Endothelial cell of umbilical vein (primary cell): ENCODE data around the gene MBIP. TPM values are rescaled to one million over a fixed set of nuclear protein-coding genes. Genes with fewer than 3 reads are reported as not detected.

Experiments used
- BruUV-seq: library from RNA; stranded (reverse); fragments of 400-500 nt; replicated peaks from 2 replicates; lab custom pipeline; 2021; lab: Mats Ljungman, UMichigan
- CTCF ChIA-PET: fragments of 300-600, 350-600 bp; sonication (Branson Sonifier 250); formaldehyde crosslinking; loops from one replicate; lab custom pipeline; 2021; ENCODE audit warnings: antibody characterized with exemption, inconsistent platforms; lab: Charles Lee
- POLR2A ChIA-PET: fragments of 300-600, 350-600 bp; sonication (Branson Sonifier 250); formaldehyde crosslinking; loops from one replicate; lab custom pipeline; 2021; ENCODE audit warnings: antibody characterized with exemption, inconsistent platforms; lab: Charles Lee
- DNase-seq: peaks from one replicate; pipeline ENCODE4 v3.0.0-alpha.2; 2011; ENCODE audit warnings: low read depth, low spot score
- FAIRE-seq: peaks from 2 replicates; lab custom pipeline; 2011; peaks lifted over from hg19 to GRCh38; lab: Jason Lieb, UNC
- H2AFZ ChIP-seq: 2 replicates; pipeline ENCODE4 v1.6.0; 2012; ENCODE audit warnings: low read depth, low read length, control low read depth, inconsistent platforms
- H3K27ac ChIP-seq: 2 replicates; pipeline ENCODE4 v1.5.1; 2011; ENCODE audit warnings: low read depth, mild to moderate bottlenecking, control low read depth, low read length, moderate library complexity; ENCODE audit not compliant: insufficient read depth
- H3K27me3 ChIP-seq, 2 experiments: 2 replicates each; pipeline versions ENCODE4 v1.6.0 to v1.6.1; 2011; ENCODE audit warnings: low read length in 2 of 2, mixed read lengths in 1 of 2; ENCODE audit not compliant: control insufficient read depth in 2 of 2, insufficient read depth in 2 of 2
- H3K36me3 ChIP-seq, 2 experiments: 2 replicates in 1 of 2; 3 replicates in 1 of 2; pipeline ENCODE4 v1.5.1; 2011; ENCODE audit warnings: low read length in 2 of 2, mild to moderate bottlenecking in 1 of 2, moderate library complexity in 1 of 2; ENCODE audit not compliant: control insufficient read depth in 2 of 2, insufficient read depth in 2 of 2; ENCODE audit errors: extremely low read depth in 1 of 2
- H3K4me1 ChIP-seq: 3 replicates; pipeline ENCODE4 v1.5.1; 2011; ENCODE audit warnings: mild to moderate bottlenecking, low read length; ENCODE audit not compliant: control insufficient read depth, insufficient read depth; ENCODE audit errors: extremely low read depth
- H3K4me2 ChIP-seq: 2 replicates; pipeline ENCODE4 v1.6.1; 2011; ENCODE audit warnings: low read length, control low read depth, mixed read lengths; ENCODE audit not compliant: insufficient read depth
- H3K4me3 ChIP-seq, 3 experiments: fragments of 200-600 bp in 1 of 3; sonication (generic), shearing (Covaris generic) in 1 of 3; replicated peaks in 1 of 3; 2 replicates each; pipeline ENCODE4 v1.5.1; 2011 to 2016; ENCODE audit warnings: control low read depth in 3 of 3, low read length in 3 of 3, mild to moderate bottlenecking in 2 of 3, inconsistent platforms in 1 of 3, low read depth in 1 of 3, moderate library complexity in 1 of 3; ENCODE audit not compliant: insufficient read depth in 1 of 3
- H3K79me2 ChIP-seq: 2 replicates; pipeline ENCODE4 v1.6.0; 2012; ENCODE audit warnings: low read length, inconsistent platforms; ENCODE audit not compliant: control insufficient read depth, insufficient read depth
- H3K9ac ChIP-seq: replicated peaks from 2 replicates; pipeline ENCODE3; 2011; ENCODE audit warnings: low read length, control low read depth; ENCODE audit not compliant: insufficient read depth; ENCODE audit errors: extremely low read depth
- H3K9me1 ChIP-seq: replicated peaks from 3 replicates; pipeline ENCODE4 v1.6.0; 2011; ENCODE audit warnings: mild to moderate bottlenecking, low read length; ENCODE audit not compliant: control insufficient read depth, insufficient read depth; ENCODE audit errors: extremely low read depth
- H3K9me3 ChIP-seq: replicated peaks from 2 replicates; pipeline ENCODE4 v1.5.1; 2012; ENCODE audit warnings: low read length, inconsistent platforms; ENCODE audit not compliant: control insufficient read depth, insufficient read depth
- H4K20me1 ChIP-seq: replicated peaks from 2 replicates; pipeline ENCODE3; 2011; ENCODE audit warnings: mild to moderate bottlenecking, low read length; ENCODE audit not compliant: control insufficient read depth, insufficient read depth; ENCODE audit errors: extremely low read depth
- EZH2 ChIP-seq: IDR thresholded peaks from 2 replicates; pipeline ENCODE4 v1.6.1; 2012; ENCODE audit warnings: borderline replicate concordance, low read depth, mild to moderate bottlenecking, moderate library complexity, low read length, inconsistent platforms; ENCODE audit not compliant: severe bottlenecking
- FOS ChIP-seq: IDR thresholded peaks from 2 replicates; pipeline ENCODE4 v1.6.1; 2011; ENCODE audit warnings: mild to moderate bottlenecking, low read length, moderate library complexity, borderline replicate concordance; ENCODE audit not compliant: insufficient read depth
- GATA2 ChIP-seq: IDR thresholded peaks from 2 replicates; pipeline ENCODE4 v1.7.0; 2011; ENCODE audit warnings: low read depth, mild to moderate bottlenecking, moderate library complexity, mixed read lengths, low read length; ENCODE audit not compliant: insufficient read length, insufficient read depth
- JUN ChIP-seq: IDR thresholded peaks from 2 replicates; pipeline ENCODE4 v1.6.1; 2011; ENCODE audit warnings: borderline replicate concordance, low read depth; ENCODE audit not compliant: insufficient read length, insufficient read depth
- MYC ChIP-seq: IDR thresholded peaks from one replicate; pipeline ENCODE4 v1.6.1; 2011; ENCODE audit warnings: mild to moderate bottlenecking, low read depth, low read length
- POLR2A ChIP-seq: IDR thresholded peaks from 2 replicates; pipeline ENCODE4 v1.6.1; 2012; ENCODE audit warnings: low read depth, mild to moderate bottlenecking, control low read depth, low read length
- POLR2AphosphoS5 ChIP-seq: IDR thresholded peaks from 2 replicates; pipeline ENCODE4 v1.6.1; 2012; ENCODE audit warnings: low read depth, mild to moderate bottlenecking, control low read depth, low read length, moderate library complexity; ENCODE audit not compliant: insufficient read depth
- dilution Hi-C: fragments of 300-500 bp; cut with MboI; formaldehyde crosslinking; loops from one replicate; pipeline ENCODE4 v1.15.0; 2019; ENCODE audit warnings: low sequenced_read_pairs; ENCODE audit not compliant: extremely low pct_ligation_motif_present
- intact Hi-C: fragments of 100-400 bp; cut with micrococcal nuclease; formaldehyde crosslinking; loops from one replicate; pipeline ENCODE4 v1.10.0; 2022
- polyA plus RNA-seq, 4 experiments: library from polyadenylated mRNA; depleted of rRNA in 3 of 4; stranded (reverse) in 3 of 4; unstranded in 1 of 4; fragments of >200 nt; gene quantifications; 2 replicates each; pipeline versions ENCODE4 v1.2.1 to v1.2.3, GENCODE V29; 2011 to 2012; ENCODE audit warnings: missing spikeins in 1 of 4
- total RNA-seq: library from RNA; stranded (reverse); gene quantifications from 2 replicates; pipeline ENCODE4 v1.2.3, GENCODE V29; 2021
- TF ChIP-seq, protein P1 (sequence below), 2 donors: IDR thresholded peaks; 1 replicate in 1 of 2; 2 replicates in 1 of 2; pipeline ENCODE4 v1.5.1; 2011; ENCODE audit warnings: low read length in 2 of 2, mild to moderate bottlenecking in 2 of 2, moderate library complexity in 2 of 2, control low read depth in 1 of 2, inconsistent platforms in 1 of 2, low read depth in 1 of 2; ENCODE audit not compliant: insufficient read depth in 1 of 2; ENCODE audit errors: extremely low read depth in 1 of 2
- TF ChIP-seq, protein P2 (sequence below): IDR thresholded peaks from 2 replicates; pipeline ENCODE4 v1.6.1; 2011; ENCODE audit not compliant: insufficient read depth, insufficient read length

Gene MBIP
- total and polyA plus RNA-seq, 2 donors (not counting 3 experiments of a cell fraction or from before 2014, with no cell fraction given): 8.8 to 14.5 TPM

DNA sequence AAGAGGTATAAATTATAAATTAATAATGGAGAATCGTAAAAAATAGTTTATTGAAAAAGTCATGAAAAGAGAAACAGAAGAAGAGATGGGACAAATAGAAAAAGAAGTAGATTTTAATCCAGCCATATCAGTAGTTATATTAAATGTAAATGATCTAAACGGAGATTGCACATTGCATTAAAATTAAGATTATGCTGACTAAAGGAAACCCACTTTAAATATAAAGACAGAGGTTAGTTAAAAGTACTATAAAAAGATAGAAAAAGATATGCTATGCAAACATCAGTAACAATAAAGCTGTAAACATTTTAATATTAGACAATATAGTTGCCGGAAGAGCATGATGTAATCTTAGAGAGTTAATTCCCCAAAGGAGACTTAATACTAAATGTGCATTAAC is 5.4 kb upstream of the MBIP start:
- no peaks in the 10 kb centered on the region for H4K20me1 ChIP-seq
- FAIRE-seq (no peak), DNase-seq (no peak)
- POLR2A ChIA-PET: no interaction called here
- intact Hi-C loops: no loop called here
- BruUV-seq: no TSS peak
- H3K9me1 ChIP-seq: no peaks in the 10 kb centered on the region
- no peak overlapping the region for H3K9ac ChIP-seq
- peaks cover 10 to 53% of the 10 kb centered on the region in 2 experiments for H3K27me3 ChIP-seq
- no peak for TF ChIP-seq POLR2A
- TF ChIP-seq, protein P1, sequence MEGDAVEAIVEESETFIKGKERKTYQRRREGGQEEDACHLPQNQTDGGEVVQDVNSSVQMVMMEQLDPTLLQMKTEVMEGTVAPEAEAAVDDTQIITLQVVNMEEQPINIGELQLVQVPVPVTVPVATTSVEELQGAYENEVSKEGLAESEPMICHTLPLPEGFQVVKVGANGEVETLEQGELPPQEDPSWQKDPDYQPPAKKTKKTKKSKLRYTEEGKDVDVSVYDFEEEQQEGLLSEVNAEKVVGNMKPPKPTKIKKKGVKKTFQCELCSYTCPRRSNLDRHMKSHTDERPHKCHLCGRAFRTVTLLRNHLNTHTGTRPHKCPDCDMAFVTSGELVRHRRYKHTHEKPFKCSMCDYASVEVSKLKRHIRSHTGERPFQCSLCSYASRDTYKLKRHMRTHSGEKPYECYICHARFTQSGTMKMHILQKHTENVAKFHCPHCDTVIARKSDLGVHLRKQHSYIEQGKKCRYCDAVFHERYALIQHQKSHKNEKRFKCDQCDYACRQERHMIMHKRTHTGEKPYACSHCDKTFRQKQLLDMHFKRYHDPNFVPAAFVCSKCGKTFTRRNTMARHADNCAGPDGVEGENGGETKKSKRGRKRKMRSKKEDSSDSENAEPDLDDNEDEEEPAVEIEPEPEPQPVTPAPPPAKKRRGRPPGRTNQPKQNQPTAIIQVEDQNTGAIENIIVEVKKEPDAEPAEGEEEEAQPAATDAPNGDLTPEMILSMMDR (IDR thresholded peaks at IDR 0.05; ENCODE audit: extremely low read depth in 1 of 2, insufficient read depth in 1 of 2, low read depth in 1 of 2, low read length in 2 of 2): no peak
- H3K4me1 ChIP-seq: peaks cover under 1% of the 10 kb centered on the region
- H3K27ac ChIP-seq: no peak overlapping the region
- no peaks in the 10 kb centered on the region for H3K79me2 ChIP-seq
- dilution Hi-C loops: no loop called here
- no peaks in the 10 kb centered on the region for H3K36me3 ChIP-seq
- H3K4me2 ChIP-seq: no peak overlapping the region
- no peak overlapping the region for H3K4me3 ChIP-seq
- H3K9me3 ChIP-seq: no peaks in the 10 kb centered on the region
- CTCF ChIA-PET: no interaction called here
- H2AFZ ChIP-seq: no peak overlapping the region

DNA sequence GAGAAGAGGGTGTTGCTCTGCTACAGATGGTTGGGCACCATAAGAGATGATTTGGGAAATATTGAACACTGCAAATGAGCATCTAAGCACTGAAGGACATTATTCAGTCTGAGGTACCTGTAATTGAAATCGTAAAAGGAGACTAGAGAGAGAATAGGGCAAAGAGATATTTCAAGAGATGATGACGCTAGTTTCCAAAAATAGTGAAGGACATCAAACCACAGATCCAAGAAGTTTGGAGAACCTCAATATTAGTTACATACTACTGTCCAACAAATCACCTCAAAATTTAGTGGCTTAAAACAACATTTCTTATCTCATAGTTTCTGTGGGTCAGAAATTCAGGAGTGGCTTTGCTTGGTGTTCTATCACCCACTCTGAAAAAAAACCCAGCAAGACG is 4.5 kb upstream of the MBIP start:
- BruUV-seq: no TSS peak
- H3K4me3 ChIP-seq: no peak overlapping the region
- H3K36me3 ChIP-seq: no peaks in the 10 kb centered on the region
- H3K9me1 ChIP-seq: no peaks in the 10 kb centered on the region
- H3K9me3 ChIP-seq: no peaks in the 10 kb centered on the region
- H2AFZ ChIP-seq: no peak overlapping the region
- FAIRE-seq (no peak), DNase-seq (no peak)
- peaks cover 2% of the 10 kb centered on the region for H3K4me1 ChIP-seq
- TF ChIP-seq, protein P1 (IDR thresholded peaks at IDR 0.05; ENCODE audit: extremely low read depth in 1 of 2, insufficient read depth in 1 of 2, low read depth in 1 of 2, low read length in 2 of 2): no peak
- no peak for TF ChIP-seq MYC
- TF ChIP-seq POLR2A: no peak
- TF ChIP-seq FOS: no peak
- TF ChIP-seq GATA2: no peak
- TF ChIP-seq, protein P2, sequence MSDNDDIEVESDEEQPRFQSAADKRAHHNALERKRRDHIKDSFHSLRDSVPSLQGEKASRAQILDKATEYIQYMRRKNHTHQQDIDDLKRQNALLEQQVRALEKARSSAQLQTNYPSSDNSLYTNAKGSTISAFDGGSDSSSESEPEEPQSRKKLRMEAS: no peak
- no peak for TF ChIP-seq POLR2AphosphoS5
- no peak for TF ChIP-seq EZH2
- no peak for TF ChIP-seq JUN
- H3K4me2 ChIP-seq: no peak overlapping the region
- no peaks in the 10 kb centered on the region for H4K20me1 ChIP-seq
- no peak overlapping the region for H3K9ac ChIP-seq
- intact Hi-C loops: no loop called here
- peaks cover 8 to 49% of the 10 kb centered on the region in 2 experiments for H3K27me3 ChIP-seq
- H3K27ac ChIP-seq: no peak overlapping the region
- dilution Hi-C loops: no loop called here
- ChIA-PET CTCF (no interaction called here), POLR2A (no interaction called here)
- peaks cover 5% of the 10 kb centered on the region for H3K79me2 ChIP-seq
